ENCODE results near the gene DLG2. TPM values are rescaled to one million over a fixed set of nuclear protein-coding genes. Genes with fewer than 3 reads are reported as not detected.

DLG2 gene
- total and polyA plus RNA-seq, 9 of the 15 experiments (the other 6 are each of a cell fraction or from before 2014, with no cell fraction given), result 0.52 to 1.6 (median 0.95) TPM

- POLR2A ChIA-PET, result no interaction called here
Measured at GRCh38 chr11:85377901-85378300, 249.2 kb downstream of the DLG2 start.

More at GRCh38 chr11:85377901-85378300, 249.2 kb downstream of the DLG2 start:
- no peak overlapping the region for H2AFZ ChIP-seq (ENCODE audit: low read depth, low read length)
- H3K4me1 ChIP-seq (replicated peaks in 1 of 2; ENCODE audit: control insufficient read depth in 2 of 2, insufficient read depth in 2 of 2, low read length in 2 of 2), result no peaks in the 10 kb centered on the region
- in situ Hi-C loops (cut with MboI) (no loop called here), intact Hi-C loops (cut with micrococcal nuclease) (no loop called here)
- no peaks in the 10 kb centered on the region for H3K9me1 ChIP-seq (ENCODE audit: control insufficient read depth, insufficient read depth, low read length)
- H3K9me3 ChIP-seq (replicated peaks; ENCODE audit: control insufficient read depth, insufficient read depth, low read depth, low read length), result no peaks in the 10 kb centered on the region
- no peak overlapping the region for H3K9ac ChIP-seq (ENCODE audit: insufficient read depth in 1 of 2, low read depth in 2 of 2, low read length in 2 of 2)
- DNase-seq (ENCODE audit: extremely low read depth in 1 of 4, low spot score in 3 of 4), result no peak
- H3K27me3 ChIP-seq (ENCODE audit: control insufficient read depth in 2 of 2, insufficient read depth in 2 of 2, low read length in 2 of 2), result no peaks in the 10 kb centered on the region; a peak in 1 of 5 replicates
- no peak overlapping the region for H3K27ac ChIP-seq (ENCODE audit: extremely low read depth, low read depth, low read length)
- no peak for FAIRE-seq
- no peak overlapping the region for H3K4me3 ChIP-seq
- no peaks in the 10 kb centered on the region for H4K20me1 ChIP-seq (replicated peaks; ENCODE audit: control insufficient read depth, insufficient read depth, low read length)
- TF ChIP-seq SFPQ (IDR thresholded peaks at IDR 0.05; ENCODE audit: low read depth, low read length) (no peak), ESRRB (CRISPR knock-in tag; IDR thresholded peaks at IDR 0.05; ENCODE audit: borderline replicate concordance) (no peak)
- CTCF ChIA-PET (ENCODE audit: low intra/inter-chr PET ratio), result no interaction called here
- H3K4me2 ChIP-seq (ENCODE audit: insufficient read depth, low read length), result no peak overlapping the region
- no peak for ATAC-seq
- H3K79me2 ChIP-seq (ENCODE audit: control insufficient read depth, insufficient read depth, low read length), result no peaks in the 10 kb centered on the region
- no TSS peak for BruUV-seq (replicated peaks)
- H3K36me3 ChIP-seq (ENCODE audit: control insufficient read depth, insufficient read depth, low read length), result no peaks in the 10 kb centered on the region

Data from K562 (cell line).